ENCODE results near the gene TBL2.

DNA sequence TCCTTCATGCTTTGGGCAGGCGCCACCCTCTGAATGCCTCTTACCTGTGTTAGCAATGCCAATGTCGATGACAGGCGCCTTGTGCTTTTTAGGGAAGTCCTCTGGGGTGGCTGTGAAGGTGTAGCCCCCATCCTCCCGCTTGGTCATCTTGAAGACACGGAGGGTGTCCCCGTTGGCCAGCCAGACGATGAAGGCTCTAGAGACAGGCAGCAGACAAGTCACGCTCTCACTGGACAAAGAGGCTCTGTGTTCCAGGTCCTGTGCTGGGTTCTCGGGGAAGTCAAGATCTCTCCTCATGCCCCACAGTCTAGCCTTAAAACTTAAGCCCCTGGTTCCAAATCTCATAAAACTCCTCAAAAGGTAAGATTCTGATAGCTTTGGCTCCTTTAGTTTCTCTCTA lies 5.1 kb downstream of the TBL2 start:
- TF ChIP-seq, protein P1, sequence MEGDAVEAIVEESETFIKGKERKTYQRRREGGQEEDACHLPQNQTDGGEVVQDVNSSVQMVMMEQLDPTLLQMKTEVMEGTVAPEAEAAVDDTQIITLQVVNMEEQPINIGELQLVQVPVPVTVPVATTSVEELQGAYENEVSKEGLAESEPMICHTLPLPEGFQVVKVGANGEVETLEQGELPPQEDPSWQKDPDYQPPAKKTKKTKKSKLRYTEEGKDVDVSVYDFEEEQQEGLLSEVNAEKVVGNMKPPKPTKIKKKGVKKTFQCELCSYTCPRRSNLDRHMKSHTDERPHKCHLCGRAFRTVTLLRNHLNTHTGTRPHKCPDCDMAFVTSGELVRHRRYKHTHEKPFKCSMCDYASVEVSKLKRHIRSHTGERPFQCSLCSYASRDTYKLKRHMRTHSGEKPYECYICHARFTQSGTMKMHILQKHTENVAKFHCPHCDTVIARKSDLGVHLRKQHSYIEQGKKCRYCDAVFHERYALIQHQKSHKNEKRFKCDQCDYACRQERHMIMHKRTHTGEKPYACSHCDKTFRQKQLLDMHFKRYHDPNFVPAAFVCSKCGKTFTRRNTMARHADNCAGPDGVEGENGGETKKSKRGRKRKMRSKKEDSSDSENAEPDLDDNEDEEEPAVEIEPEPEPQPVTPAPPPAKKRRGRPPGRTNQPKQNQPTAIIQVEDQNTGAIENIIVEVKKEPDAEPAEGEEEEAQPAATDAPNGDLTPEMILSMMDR (IDR thresholded peaks at IDR 0.05) = no peak
- TF ChIP-seq EZH2 (IDR thresholded peaks at IDR 0.05; ENCODE audit: borderline replicate concordance, insufficient read depth, low read depth, low read length, poor library complexity, severe bottlenecking) = no peak
